H1 (cell line): ENCODE data around the gene OR10X1. TPM values are rescaled to one million over a fixed set of nuclear protein-coding genes. Genes with fewer than 3 reads are reported as not detected.

Source experiments
- CTCF ChIA-PET: fragments of 300-600 bp; sonication (Branson Sonifier 250); formaldehyde crosslinking; loops from one replicate; lab custom pipeline; 2021; ENCODE audit not compliant: partially characterized antibody; lab: Charles Lee
- POLR2A ChIA-PET: fragments of 300-600 bp; sonication (Branson Sonifier 250); formaldehyde crosslinking; loops from one replicate; lab custom pipeline; 2021; ENCODE audit warnings: inconsistent platforms; ENCODE audit not compliant: partially characterized antibody; lab: Charles Lee
- DNase-seq, 2 experiments: peaks; one replicate each; pipeline versions ENCODE4 v3.0.0 to v3.0.0-alpha.2; 2010 to 2022; ENCODE audit warnings: low spot score in 2 of 2, low read depth in 1 of 2, mixed read lengths in 1 of 2
- FAIRE-seq: peaks from 2 replicates; lab custom pipeline; 2011; peaks lifted over from hg19 to GRCh38; lab: Jason Lieb, UNC
- H2AFZ ChIP-seq: 2 replicates; pipeline ENCODE4 v1.8.1; 2012; ENCODE audit warnings: low read length, inconsistent platforms
- H2AK5ac ChIP-seq: 2 replicates; pipeline ENCODE4 v1.6.1; 2013; ENCODE audit warnings: low read depth, low read length
- H2BK120ac ChIP-seq: replicated peaks from 2 replicates; pipeline ENCODE3; 2013; ENCODE audit warnings: low read depth, low read length, inconsistent platforms
- H2BK12ac ChIP-seq: 2 replicates; pipeline ENCODE4 v1.6.1; 2013; ENCODE audit warnings: low read depth, low read length
- H2BK15ac ChIP-seq: 2 replicates; pipeline ENCODE4 v1.6.1; 2013; ENCODE audit warnings: low read length
- H2BK20ac ChIP-seq: 2 replicates; pipeline ENCODE4 v1.6.1; 2013; ENCODE audit warnings: low read length
- H2BK5ac ChIP-seq: 2 replicates; pipeline ENCODE4 v1.6.1; 2013; ENCODE audit warnings: low read depth, low read length
- H3K14ac ChIP-seq: 2 replicates; pipeline ENCODE4 v1.6.1; 2013; ENCODE audit warnings: inconsistent platforms; ENCODE audit not compliant: insufficient read length
- H3K18ac ChIP-seq: 2 replicates; pipeline ENCODE4 v1.6.1; 2013; ENCODE audit warnings: low read length; ENCODE audit errors: extremely low read depth
- H3K23ac ChIP-seq: 2 replicates; pipeline ENCODE4 v1.6.1; 2013; ENCODE audit warnings: inconsistent platforms; ENCODE audit not compliant: insufficient read length
- H3K23me2 ChIP-seq: 2 replicates; pipeline ENCODE4 v1.6.1; 2013; ENCODE audit warnings: low read depth, low read length
- H3K27ac ChIP-seq: 2 replicates; pipeline ENCODE4 v1.6.1; 2011; ENCODE audit warnings: low read depth, low read length, inconsistent platforms
- H3K27me3 ChIP-seq, 4 experiments: replicated peaks in 1 of 4; 1 replicate in 1 of 4; 2 replicates in 3 of 4; pipeline versions ENCODE4 v1.6.1 to v1.8.1; 2011 to 2013; ENCODE audit warnings: low read length in 3 of 4, mild to moderate bottlenecking in 3 of 4, inconsistent platforms in 2 of 4, mixed read lengths in 2 of 4, moderate library complexity in 1 of 4; ENCODE audit not compliant: control insufficient read depth in 3 of 4, insufficient read depth in 3 of 4; ENCODE audit errors: extremely low read depth in 1 of 4
- H3K36me3 ChIP-seq, 4 experiments: 2 replicates each; pipeline versions ENCODE4 v1.6.1 to v1.8.1; 2011 to 2013; ENCODE audit warnings: mild to moderate bottlenecking in 4 of 4, low read length in 3 of 4, moderate library complexity in 2 of 4, control low read depth in 1 of 4, inconsistent platforms in 1 of 4; ENCODE audit not compliant: insufficient read depth in 4 of 4, control insufficient read depth in 2 of 4
- H3K4ac ChIP-seq: replicated peaks from 2 replicates; pipeline ENCODE3; 2013; ENCODE audit warnings: low read length, low read depth, mixed read lengths, inconsistent platforms; ENCODE audit not compliant: insufficient read length
- H3K4me1 ChIP-seq, 4 experiments: replicated peaks in 1 of 4; 1 replicate in 1 of 4; 2 replicates in 3 of 4; pipeline versions ENCODE4 v1.6.1 to v1.8.1; 2011 to 2013; ENCODE audit warnings: low read length in 3 of 4, inconsistent platforms in 2 of 4, mixed read lengths in 1 of 4; ENCODE audit not compliant: insufficient read depth in 4 of 4, control insufficient read depth in 3 of 4
- H3K4me2 ChIP-seq, 2 experiments: 2 replicates each; pipeline versions ENCODE4 v1.6.1 to v1.8.1; 2011 to 2013; ENCODE audit warnings: low read depth in 2 of 2, low read length in 2 of 2, control low read depth in 1 of 2, inconsistent platforms in 1 of 2, mild to moderate bottlenecking in 1 of 2; ENCODE audit not compliant: insufficient read depth in 1 of 2
- H3K4me3 ChIP-seq, 4 experiments: fragments of 200-600, 300-600 bp in 1 of 4; sonication (generic), shearing (Covaris generic), sonication (Bioruptor Twin) in 1 of 4; 2 replicates each; pipeline versions ENCODE4 v1.5.1 to v1.8.1; 2011 to 2016; ENCODE audit warnings: low read length in 4 of 4, low read depth in 3 of 4, control low read depth in 2 of 4, inconsistent platforms in 2 of 4, mild to moderate bottlenecking in 2 of 4, mixed read lengths in 1 of 4, moderate library complexity in 1 of 4; ENCODE audit not compliant: insufficient read depth in 2 of 4; ENCODE audit errors: extremely low read depth in 1 of 4
- H3K56ac ChIP-seq: replicated peaks from 2 replicates; pipeline ENCODE3; 2013; ENCODE audit warnings: low read depth, mild to moderate bottlenecking, mixed read lengths, low read length, inconsistent platforms; ENCODE audit not compliant: insufficient read length
- H3K79me1 ChIP-seq: 2 replicates; pipeline ENCODE4 v1.6.1; 2013; ENCODE audit warnings: low read depth, low read length, control low read depth
- H3K79me2 ChIP-seq, 2 experiments: 2 replicates each; pipeline versions ENCODE4 v1.6.1 to v1.8.1; 2012 to 2013; ENCODE audit warnings: low read length in 2 of 2, mild to moderate bottlenecking in 2 of 2, inconsistent platforms in 1 of 2; ENCODE audit not compliant: insufficient read depth in 2 of 2, control insufficient read depth in 1 of 2
- H3K9ac ChIP-seq, 4 experiments: replicated peaks in 1 of 4; 1 replicate in 1 of 4; 2 replicates in 3 of 4; pipeline versions ENCODE4 v1.6.1 to v1.8.1; 2011 to 2013; ENCODE audit warnings: low read depth in 3 of 4, low read length in 3 of 4, control low read depth in 2 of 4, mild to moderate bottlenecking in 2 of 4, moderate library complexity in 2 of 4, inconsistent platforms in 1 of 4; ENCODE audit errors: extremely low read depth in 1 of 4
- H3K9me3 ChIP-seq, 2 experiments: 2 replicates each; pipeline versions ENCODE4 v1.6.1 to v1.8.1; 2012 to 2013; ENCODE audit warnings: mild to moderate bottlenecking in 2 of 2, moderate library complexity in 2 of 2, control low read depth in 1 of 2, inconsistent platforms in 1 of 2, low read depth in 1 of 2, low read length in 1 of 2, mixed read lengths in 1 of 2; ENCODE audit not compliant: insufficient read depth in 2 of 2
- H4K20me1 ChIP-seq, 2 experiments: replicated peaks in 1 of 2; 2 replicates each; pipeline versions ENCODE3 to v1.8.1; 2011 to 2013; ENCODE audit warnings: inconsistent platforms in 2 of 2, low read length in 2 of 2, mild to moderate bottlenecking in 1 of 2; ENCODE audit not compliant: insufficient read depth in 2 of 2, control insufficient read depth in 1 of 2
- H4K5ac ChIP-seq: 2 replicates; pipeline ENCODE4 v1.6.1; 2013; ENCODE audit warnings: low read length, low read depth, mixed read lengths, inconsistent platforms; ENCODE audit not compliant: insufficient read length
- H4K8ac ChIP-seq: 2 replicates; pipeline ENCODE4 v1.8.0; 2013; ENCODE audit warnings: mild to moderate bottlenecking, moderate library complexity, low read length, inconsistent platforms; ENCODE audit not compliant: insufficient read depth; ENCODE audit errors: extremely low read depth
- H4K91ac ChIP-seq: replicated peaks from 2 replicates; pipeline ENCODE3; 2013; ENCODE audit warnings: low read length, mixed read lengths, inconsistent platforms; ENCODE audit not compliant: insufficient read length
- NRF1 ChIP-seq: IDR thresholded peaks from 2 replicates; pipeline ENCODE4 v1.6.1; 2011; ENCODE audit warnings: mild to moderate bottlenecking, low read depth, low read length, improper control_type of control experiment
- SRF ChIP-seq: IDR thresholded peaks from 2 replicates; pipeline ENCODE4 v1.6.1; 2011; ENCODE audit warnings: mild to moderate bottlenecking, low read depth, low read length, moderate library complexity
- WGBS, 2 experiments: shearing (Covaris generic) in 1 of 2; methylation state at CpG; one replicate each; pipeline versions ENCODE4 v1.1.6 to v1.1.7; 2013 to 2015; ENCODE audit warnings: low lambda C conversion rate in 2 of 2, mixed read lengths in 2 of 2, inconsistent platforms in 1 of 2, low coverage in 1 of 2, missing lambda C conversion rate in 1 of 2; ENCODE audit not compliant: insufficient replicate concordance in 2 of 2, insufficient coverage in 1 of 2, insufficient read length in 1 of 2; ENCODE audit errors: extremely low coverage in 1 of 2, missing lambda C conversion rate in 1 of 2; 5-methylcytosine and 5-hydroxymethylcytosine counted together
- polyA plus RNA-seq, 7 experiments: library from polyadenylated mRNA; depleted of rRNA in 3 of 7; stranded (reverse) in 5 of 7; unstranded in 2 of 7; fragments of >200 nt in 5 of 7; fragments of 200-250 nt in 2 of 7; gene quantifications; 1 replicate in 5 of 7; 2 replicates in 1 of 7; 4 replicates in 1 of 7; pipeline versions ENCODE4 v1.2.1 to v1.2.3, GENCODE V29; 2011 to 2013; ENCODE audit warnings: missing spikeins in 2 of 7, mixed read lengths in 2 of 7
- total RNA-seq: library from RNA; stranded (reverse); fragmentation: NEBNext Ultra II Directional; extraction: Animal tissue kit (Norgen Biotek cat#: 25700); gene quantifications from 2 replicates; pipeline ENCODE4 v1.2.1, GENCODE V29; 2021
- TF ChIP-seq, protein P1 (sequence below): IDR thresholded peaks from 2 replicates; pipeline ENCODE4 v1.6.1; 2012; ENCODE audit warnings: low read length, inconsistent platforms

OR10X1 gene
- total and polyA plus RNA-seq, 2 of the 8 experiments (the other 6 are each of a cell fraction or from before 2014, with no cell fraction given) = not detected

DNA sequence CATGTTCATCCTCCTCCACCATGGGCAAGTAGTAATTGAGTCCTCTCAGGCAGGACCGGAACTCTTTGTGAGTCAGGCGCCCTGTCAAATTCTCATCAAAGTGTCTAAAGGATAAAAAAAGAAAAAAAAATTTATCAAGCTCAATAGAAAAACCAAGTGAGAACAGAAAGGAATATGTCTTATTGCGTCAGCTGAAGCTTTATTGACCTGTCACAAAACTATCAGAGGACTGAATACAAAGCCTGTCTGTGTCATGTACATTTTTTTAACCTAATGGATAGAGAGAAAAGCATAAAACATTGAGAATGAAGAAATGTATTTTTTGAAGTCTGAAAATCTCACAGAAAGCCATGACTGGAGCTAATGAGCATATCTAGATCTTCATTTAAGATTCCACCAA, 34.1 kb upstream of the OR10X1 start:
- no peak overlapping the region for H3K9ac ChIP-seq
- H2BK120ac ChIP-seq = no peak overlapping the region
- DNase-seq (no peak), FAIRE-seq (no peak)
- no peaks in the 10 kb centered on the region for H3K36me3 ChIP-seq
- H3K27ac ChIP-seq = no peak overlapping the region
- no peak overlapping the region for H3K56ac ChIP-seq
- TF ChIP-seq NRF1 (no peak), SRF (no peak)
- TF ChIP-seq, protein P1, sequence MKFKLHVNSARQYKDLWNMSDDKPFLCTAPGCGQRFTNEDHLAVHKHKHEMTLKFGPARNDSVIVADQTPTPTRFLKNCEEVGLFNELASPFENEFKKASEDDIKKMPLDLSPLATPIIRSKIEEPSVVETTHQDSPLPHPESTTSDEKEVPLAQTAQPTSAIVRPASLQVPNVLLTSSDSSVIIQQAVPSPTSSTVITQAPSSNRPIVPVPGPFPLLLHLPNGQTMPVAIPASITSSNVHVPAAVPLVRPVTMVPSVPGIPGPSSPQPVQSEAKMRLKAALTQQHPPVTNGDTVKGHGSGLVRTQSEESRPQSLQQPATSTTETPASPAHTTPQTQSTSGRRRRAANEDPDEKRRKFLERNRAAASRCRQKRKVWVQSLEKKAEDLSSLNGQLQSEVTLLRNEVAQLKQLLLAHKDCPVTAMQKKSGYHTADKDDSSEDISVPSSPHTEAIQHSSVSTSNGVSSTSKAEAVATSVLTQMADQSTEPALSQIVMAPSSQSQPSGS = no peak
- no peak overlapping the region for H3K4me2 ChIP-seq
- H3K4ac ChIP-seq = no peak overlapping the region
- no peak overlapping the region for H4K5ac ChIP-seq
- ChIA-PET POLR2A (no interaction called here), CTCF (interaction anchor here (0.6 to 1.4 kb wide), 3 partner anchors 17 to 1132 kb away, joined by 3 read pairs; no protein-coding TSS in a partner anchor)
- H3K23me2 ChIP-seq = no peaks in the 10 kb centered on the region; the same call in 1 of the 2 replicates
- H2BK15ac ChIP-seq = no peak overlapping the region
- no peak overlapping the region for H3K23ac ChIP-seq
- H4K20me1 ChIP-seq = no peaks in the 10 kb centered on the region
- no peak overlapping the region for H2AK5ac ChIP-seq
- H3K79me1 ChIP-seq = no peaks in the 10 kb centered on the region
- no peak overlapping the region for H3K18ac ChIP-seq
- H3K27me3 ChIP-seq = no peaks in the 10 kb centered on the region
- WGBS, 2 experiments = 91% methylated on average over 3 of the region's 3 CpGs; no CpG with 5 or more reads in 1 of the 2 experiments
- H2AFZ ChIP-seq = no peak overlapping the region
- H3K9me3 ChIP-seq = no peaks in the 10 kb centered on the region
- no peak overlapping the region for H2BK20ac ChIP-seq
- no peaks in the 10 kb centered on the region for H3K79me2 ChIP-seq
- H2BK5ac ChIP-seq = no peak overlapping the region
- H4K8ac ChIP-seq = no peak overlapping the region
- H2BK12ac ChIP-seq = no peak overlapping the region
- H4K91ac ChIP-seq = no peak overlapping the region
- no peak overlapping the region for H3K4me3 ChIP-seq
- no peak overlapping the region for H3K14ac ChIP-seq
- H3K4me1 ChIP-seq = no peaks in the 10 kb centered on the region
